HCEC 1CT (cell line): Measurements from ENCODE around the gene VWA7.

Experiments used
- DNase-seq: peaks from one replicate; pipeline ENCODE4 v3.0.0-alpha.2; 2017

The VWA7 gene

GRCh38 chr6:31727717-31728671 is 49.1 kb downstream of the VWA7 start:
- DNase-seq = no peak

GRCh38 chr6:31727034-31727716 is 50.0 kb downstream of the VWA7 start:
- no peak for DNase-seq

- no peak for DNase-seq
Measured at GRCh38 chr6:31725502-31726350, 51.4 kb downstream of the VWA7 start.

GRCh38 chr6:31723980-31724691 is 53.0 kb downstream of the VWA7 start:
- no peak for DNase-seq

GRCh38 chr6:31723245-31723979 is 53.7 kb downstream of the VWA7 start, which contains the start of gene MPIG6B:
Gene MPIG6B, plus strand, starts transcription at chr6:31723373. Its CDS starts 11 bp downstream, at chr6:31723384.
- no peak for DNase-seq

GRCh38 chr6:31722173-31722572 is 55.0 kb downstream of the VWA7 start:
- no peak for DNase-seq

- DNase-seq = no peak
Measured at GRCh38 chr6:31721351-31722020, 55.6 kb downstream of the VWA7 start, which contains the start of gene LY6G6C. Gene LY6G6C, minus strand, starts transcription at chr6:31721746. Its CDS starts 67 bp downstream, at chr6:31721679.

GRCh38 chr6:31720196-31720770 is 56.8 kb downstream of the VWA7 start:
- DNase-seq = no peak

- no peak for DNase-seq
Measured at GRCh38 chr6:31719001-31719400, 58.1 kb downstream of the VWA7 start.

GRCh38 chr6:31718265-31718664 is 58.9 kb downstream of the VWA7 start:
- no peak for DNase-seq

GRCh38 chr6:31717499-31718222 is 59.5 kb downstream of the VWA7 start:
- no peak for DNase-seq
